Breast epithelium (tissue), 3 donors: ENCODE measurements around the gene YY1.
A peak's percentile ranks its signal among the peaks of the same experiment; 100 is the strongest.

ENCODE experiments used
- POLR2A ChIP-seq: fragments of 450-650 bp; IDR thresholded peaks from one replicate; pipeline ENCODE4 v1.6.1; 2016; ENCODE audit warnings: antibody characterized with exemption, mild to moderate bottlenecking, moderate library complexity
- TF ChIP-seq, protein P1 (sequence below), 3 donors: fragments of 450-650 bp; IDR thresholded peaks; one replicate each; pipeline ENCODE4 v1.5.1; 2016 to 2017; ENCODE audit warnings: antibody characterized with exemption in 3 of 3, mild to moderate bottlenecking in 3 of 3, moderate library complexity in 3 of 3

DNA sequence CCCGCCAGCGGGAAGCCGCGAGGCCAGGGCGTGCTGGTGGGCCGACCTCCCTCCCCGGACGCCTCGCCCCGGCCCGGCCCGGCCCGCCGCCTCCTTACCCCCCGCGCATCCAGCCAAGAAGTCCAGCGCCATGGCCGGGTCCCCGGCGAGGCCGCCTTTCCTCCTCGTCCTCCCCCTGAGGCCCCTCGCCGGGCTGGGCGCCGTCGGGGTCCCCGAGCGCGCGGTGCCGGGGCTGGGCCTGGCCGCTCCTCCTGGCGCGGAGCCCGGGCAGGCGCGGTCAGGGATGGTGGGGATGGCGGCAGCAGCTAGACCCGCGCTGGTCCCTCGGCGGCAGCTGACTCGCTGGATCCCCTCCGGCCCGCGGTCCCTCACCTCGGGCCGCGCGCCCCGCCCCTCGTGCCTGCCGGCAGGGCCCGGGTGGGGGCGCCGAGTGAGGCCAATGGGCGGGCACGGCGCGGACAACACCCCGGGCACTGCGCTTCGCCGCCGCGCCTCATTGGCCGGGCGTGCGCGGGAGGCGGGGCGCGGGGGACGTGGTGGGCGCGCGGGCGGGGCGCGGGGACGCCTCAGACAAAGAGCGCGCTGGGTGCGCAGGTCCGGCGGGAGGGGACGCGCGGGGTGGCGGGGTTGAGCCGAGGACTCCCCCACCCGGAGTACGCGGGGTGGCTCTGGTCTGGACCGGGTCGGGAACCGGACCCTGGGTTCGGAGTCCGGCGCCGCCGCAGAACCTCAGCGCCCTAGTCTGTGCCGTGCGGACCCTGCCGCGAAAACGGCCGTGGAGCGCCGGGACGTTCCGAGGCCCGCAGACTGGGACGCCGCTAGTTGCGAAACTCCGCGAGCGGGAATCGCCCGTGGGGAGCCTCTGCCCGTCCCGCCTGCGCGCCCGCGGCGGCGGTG lies 67.4 kb downstream of the YY1 start, which contains the start of gene SLC25A29:
- TF ChIP-seq, protein P1, sequence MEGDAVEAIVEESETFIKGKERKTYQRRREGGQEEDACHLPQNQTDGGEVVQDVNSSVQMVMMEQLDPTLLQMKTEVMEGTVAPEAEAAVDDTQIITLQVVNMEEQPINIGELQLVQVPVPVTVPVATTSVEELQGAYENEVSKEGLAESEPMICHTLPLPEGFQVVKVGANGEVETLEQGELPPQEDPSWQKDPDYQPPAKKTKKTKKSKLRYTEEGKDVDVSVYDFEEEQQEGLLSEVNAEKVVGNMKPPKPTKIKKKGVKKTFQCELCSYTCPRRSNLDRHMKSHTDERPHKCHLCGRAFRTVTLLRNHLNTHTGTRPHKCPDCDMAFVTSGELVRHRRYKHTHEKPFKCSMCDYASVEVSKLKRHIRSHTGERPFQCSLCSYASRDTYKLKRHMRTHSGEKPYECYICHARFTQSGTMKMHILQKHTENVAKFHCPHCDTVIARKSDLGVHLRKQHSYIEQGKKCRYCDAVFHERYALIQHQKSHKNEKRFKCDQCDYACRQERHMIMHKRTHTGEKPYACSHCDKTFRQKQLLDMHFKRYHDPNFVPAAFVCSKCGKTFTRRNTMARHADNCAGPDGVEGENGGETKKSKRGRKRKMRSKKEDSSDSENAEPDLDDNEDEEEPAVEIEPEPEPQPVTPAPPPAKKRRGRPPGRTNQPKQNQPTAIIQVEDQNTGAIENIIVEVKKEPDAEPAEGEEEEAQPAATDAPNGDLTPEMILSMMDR (IDR thresholded peaks at IDR 0.05), result no peak
- peak; percentile 42 for TF ChIP-seq POLR2A
